ENCODE results near the gene RPRD1A.
A peak's percentile ranks its signal among the peaks of the same experiment; 100 is the strongest.
"Not testable (repeated sequence)": the region's sequence is repeated elsewhere in the genome, so short reads cannot be mapped to it uniquely, and the experiment has no call there.

Gene RPRD1A

GRCh38 chr18:36067055-36067957 lies at the start of gene RPRD1A:
TSS of gene RPRD1A (minus strand) at chr18:36067559. CDS start at chr18:36067404, 155 bp downstream.
- DNase-seq (ENCODE audit: low read depth): peak; percentile 82

DNA sequence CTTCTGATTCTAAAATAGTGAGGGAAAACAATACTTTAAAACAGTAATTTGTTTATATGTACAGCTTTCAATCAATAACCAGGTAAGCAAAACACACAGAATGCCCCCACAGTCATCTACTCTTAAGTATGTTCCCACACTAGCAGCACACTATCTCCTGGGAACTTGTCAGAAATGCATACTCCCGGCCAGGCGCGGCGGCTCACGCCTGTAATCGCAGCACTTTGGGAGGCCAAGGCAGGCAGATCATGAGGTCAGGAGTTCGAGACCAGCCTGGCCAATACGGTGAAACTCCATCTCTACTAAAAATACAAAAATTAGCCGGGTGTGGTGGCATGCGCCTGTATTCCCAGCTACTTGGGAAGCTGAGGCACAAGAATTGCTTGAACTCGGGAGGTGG lies 49.4 kb upstream of the RPRD1A start:
- not testable (repeated sequence) for DNase-seq (ENCODE audit: low read depth)

DNA sequence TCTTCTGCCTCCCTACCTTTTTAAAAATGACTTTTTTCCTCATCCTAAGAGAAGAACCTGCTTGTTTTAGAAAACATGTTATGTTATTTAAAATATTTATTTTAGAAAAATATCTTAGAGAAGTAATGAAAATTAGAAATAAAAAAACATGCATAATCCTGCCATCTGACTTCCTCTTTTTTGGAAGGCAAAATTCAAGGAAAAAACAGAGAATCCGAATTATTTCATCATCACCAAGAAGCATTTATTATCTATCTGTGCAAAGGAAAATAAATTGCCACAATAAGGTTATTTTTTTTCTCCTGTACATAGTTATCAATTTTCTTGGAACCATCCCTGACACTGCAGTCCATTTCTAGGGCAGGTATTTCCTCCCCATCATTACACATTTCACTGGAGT lies 47.4 kb upstream of the RPRD1A start:
- DNase-seq (ENCODE audit: low read depth): no peak

DNA sequence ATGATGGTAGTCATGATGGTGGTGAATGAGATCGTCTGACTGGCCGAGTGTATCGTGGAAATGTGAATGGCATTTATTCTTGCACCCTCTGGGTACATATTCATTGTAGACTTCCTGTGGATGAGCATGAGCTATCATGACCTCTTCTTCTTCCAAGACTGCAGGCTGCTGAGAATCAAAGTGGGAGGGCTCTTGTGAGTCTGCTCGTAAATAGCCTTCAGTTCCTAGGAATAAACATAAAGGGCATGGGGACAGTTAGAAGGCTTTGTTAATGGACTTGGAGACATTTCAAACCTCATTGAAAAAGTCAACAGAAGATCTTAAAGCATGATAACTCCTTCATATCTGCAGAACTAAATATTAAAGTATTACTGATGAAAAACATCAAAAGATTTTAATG lies 46.9 kb upstream of the RPRD1A start:
- DNase-seq (ENCODE audit: low read depth): no peak

DNA sequence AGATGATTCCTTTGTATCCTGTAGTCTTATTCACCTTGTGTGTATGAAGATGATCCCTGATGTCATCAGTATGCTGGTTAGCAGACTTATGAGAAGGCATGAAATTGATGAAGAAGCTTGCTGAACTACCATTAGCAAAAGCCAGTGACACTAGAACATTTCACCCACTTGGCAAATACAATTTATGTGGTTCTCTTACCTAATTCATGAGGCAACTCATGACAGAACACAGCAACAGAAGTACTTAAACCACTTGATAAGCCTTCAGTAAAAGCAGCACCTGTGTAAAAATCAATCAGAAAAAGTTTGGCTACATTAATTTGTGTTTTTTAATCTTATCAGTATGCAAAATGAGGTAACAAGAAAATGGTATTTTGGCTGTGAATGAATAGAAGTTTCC lies 44.9 kb upstream of the RPRD1A start:
- DNase-seq (ENCODE audit: low read depth): no peak

GRCh38 chr18:36109737-36110136 lies 42.4 kb upstream of the RPRD1A start:
- no peak for DNase-seq (ENCODE audit: low read depth)

DNA sequence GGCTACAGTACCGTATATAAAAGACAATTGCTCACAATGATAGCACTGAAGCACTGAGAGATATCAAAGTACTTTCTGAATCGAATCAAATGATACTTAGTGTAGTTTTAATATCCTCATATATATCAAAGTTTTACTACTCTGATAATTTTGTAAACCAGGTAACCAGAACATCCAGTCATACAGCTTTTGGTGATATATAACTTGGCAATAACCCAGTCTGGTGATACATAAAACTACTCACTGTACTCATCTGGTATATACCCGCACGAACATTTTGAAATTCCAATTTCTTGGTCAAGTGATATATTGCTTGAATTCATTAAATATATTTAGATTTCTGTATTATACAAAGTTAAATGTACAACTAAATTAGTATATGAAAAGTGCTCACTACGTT lies 41.2 kb upstream of the RPRD1A start:
- no peak for DNase-seq (ENCODE audit: low read depth)

DNA sequence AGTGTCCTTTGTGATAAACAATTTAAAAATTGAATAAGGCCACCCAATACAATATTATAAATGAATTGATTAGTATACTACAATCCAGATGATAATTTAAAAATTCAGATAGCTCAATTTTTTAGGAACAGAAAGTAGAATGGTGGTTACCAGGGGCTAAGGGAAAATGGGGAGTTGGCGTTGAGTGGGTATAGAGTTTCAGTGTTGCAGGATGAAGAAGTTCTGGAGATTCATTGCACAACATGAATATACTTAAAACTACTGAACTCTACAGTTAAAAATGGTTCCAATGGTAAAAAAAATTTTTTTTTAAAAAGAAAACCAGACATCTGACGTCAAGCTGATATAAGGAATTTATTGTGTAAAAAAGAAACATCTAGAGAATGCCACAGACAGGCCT lies 40.8 kb upstream of the RPRD1A start:
- DNase-seq (ENCODE audit: low read depth): no peak

DNA sequence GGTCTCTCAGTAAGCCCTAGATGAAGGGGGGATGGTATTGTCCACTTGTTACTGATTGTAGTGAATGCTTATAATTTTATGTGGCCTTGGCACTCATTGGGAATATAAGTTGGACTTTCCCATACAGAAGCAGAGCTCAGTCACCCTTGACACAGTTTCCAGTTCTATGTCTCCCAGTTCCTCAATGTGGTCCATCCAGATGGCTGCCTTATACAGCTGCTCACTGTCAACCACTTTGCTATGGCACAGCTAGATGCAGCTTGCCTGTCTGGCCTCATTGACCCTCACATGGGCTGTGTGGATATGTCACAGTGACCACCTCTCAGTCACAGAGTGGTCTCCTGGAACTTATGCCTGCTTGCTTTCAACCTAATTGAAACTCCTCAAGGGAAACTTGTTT lies 40.1 kb upstream of the RPRD1A start:
- no peak for DNase-seq (ENCODE audit: low read depth)

DNA sequence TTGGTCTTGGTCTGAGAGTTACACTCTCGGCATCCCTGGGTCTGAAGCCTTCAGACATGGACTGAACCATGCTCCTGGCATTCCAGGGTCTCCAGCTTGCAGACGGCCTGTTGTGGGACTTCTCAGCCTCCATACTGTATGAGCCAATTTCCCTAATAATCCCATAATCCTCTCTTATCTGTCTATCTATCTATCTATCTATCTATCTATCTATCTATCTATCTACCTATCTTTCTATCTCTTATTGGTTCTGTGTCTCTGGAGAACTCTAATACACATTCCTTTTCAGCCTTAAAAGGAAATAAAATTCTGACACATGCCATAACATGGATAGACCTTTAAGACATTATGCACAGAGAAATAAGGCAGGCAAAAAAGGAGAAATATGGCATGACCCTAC lies 37.4 kb upstream of the RPRD1A start:
- DNase-seq (ENCODE audit: low read depth): no peak

GRCh38 chr18:36101943-36102342 lies 34.6 kb upstream of the RPRD1A start:
- no peak for DNase-seq (ENCODE audit: low read depth)

- no peak for DNase-seq (ENCODE audit: low read depth)
Observed at GRCh38 chr18:36099311-36099710, 32.0 kb upstream of the RPRD1A start.

- no peak for DNase-seq (ENCODE audit: low read depth)
Observed at GRCh38 chr18:36096955-36097354, 29.6 kb upstream of the RPRD1A start.

- DNase-seq (ENCODE audit: low read depth): peak; percentile 45
Observed at GRCh38 chr18:36095936-36096519, 28.7 kb upstream of the RPRD1A start.

DNA sequence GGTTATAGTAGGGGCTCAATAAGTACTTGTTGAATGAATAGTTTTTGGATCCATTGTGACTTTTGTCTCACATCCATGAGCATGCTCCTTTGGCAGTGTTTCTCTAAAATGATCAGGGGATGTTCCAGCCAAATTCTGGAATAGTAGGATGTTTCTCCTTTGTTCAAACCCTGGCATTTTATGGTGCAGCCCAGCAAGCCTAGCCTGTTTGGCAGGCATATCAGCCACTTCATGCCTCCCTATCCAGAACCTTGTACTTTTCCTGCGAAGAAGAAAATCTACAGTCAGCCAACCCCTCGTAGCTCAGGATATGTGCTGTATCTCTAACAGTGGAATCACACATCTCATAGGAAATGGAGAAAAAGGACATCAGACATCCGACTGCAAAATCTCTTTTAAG lies 27.1 kb upstream of the RPRD1A start:
- no peak for DNase-seq (ENCODE audit: low read depth)

- DNase-seq (ENCODE audit: low read depth): not testable (repeated sequence)
Observed at GRCh38 chr18:36092116-36092515, 24.8 kb upstream of the RPRD1A start.

- no peak for DNase-seq (ENCODE audit: low read depth)
Observed at GRCh38 chr18:36089001-36089400, 21.6 kb upstream of the RPRD1A start.

DNA sequence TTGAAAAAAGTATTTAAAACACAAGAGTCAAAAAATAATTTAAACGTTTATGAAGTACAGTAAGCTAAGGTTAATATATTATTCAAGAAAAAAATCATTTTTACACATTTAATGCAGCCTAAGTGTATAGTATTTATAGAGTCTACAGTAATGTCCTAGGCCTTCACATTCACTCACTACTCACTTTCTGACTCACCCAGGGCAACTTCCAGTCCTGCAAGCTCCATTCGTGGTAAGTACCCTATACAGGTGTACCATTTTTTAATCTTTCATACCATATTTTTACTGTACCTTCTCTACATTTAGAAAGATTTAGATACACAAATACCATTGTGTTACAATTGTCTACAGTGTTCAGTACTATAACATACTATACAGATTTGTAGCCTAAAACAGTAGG lies 20.9 kb upstream of the RPRD1A start:
- no peak for DNase-seq (ENCODE audit: low read depth)

DNA sequence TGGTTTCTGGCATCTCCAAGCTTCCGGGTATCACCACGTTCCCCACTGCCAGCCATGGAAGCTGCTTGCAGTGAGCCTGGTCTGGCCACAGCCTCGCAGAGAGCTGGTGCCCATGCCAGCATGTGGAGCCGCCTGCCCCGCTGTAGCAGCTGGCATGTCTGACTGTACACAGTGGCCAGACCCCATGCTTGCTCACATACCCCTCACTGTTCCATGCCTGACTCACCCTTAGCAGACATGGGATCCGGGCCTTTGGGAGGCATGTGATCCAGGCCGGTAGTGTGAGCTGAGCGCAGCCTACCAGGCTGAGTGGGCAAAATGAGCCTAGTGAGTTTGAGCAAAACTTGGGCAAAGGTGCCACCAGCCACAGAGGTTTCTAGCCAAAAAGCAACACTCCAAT lies 18.8 kb upstream of the RPRD1A start:
- DNase-seq (ENCODE audit: low read depth): no peak

GRCh38 chr18:36085195-36085594 lies 17.8 kb upstream of the RPRD1A start:
- DNase-seq (ENCODE audit: low read depth): no peak

DNA sequence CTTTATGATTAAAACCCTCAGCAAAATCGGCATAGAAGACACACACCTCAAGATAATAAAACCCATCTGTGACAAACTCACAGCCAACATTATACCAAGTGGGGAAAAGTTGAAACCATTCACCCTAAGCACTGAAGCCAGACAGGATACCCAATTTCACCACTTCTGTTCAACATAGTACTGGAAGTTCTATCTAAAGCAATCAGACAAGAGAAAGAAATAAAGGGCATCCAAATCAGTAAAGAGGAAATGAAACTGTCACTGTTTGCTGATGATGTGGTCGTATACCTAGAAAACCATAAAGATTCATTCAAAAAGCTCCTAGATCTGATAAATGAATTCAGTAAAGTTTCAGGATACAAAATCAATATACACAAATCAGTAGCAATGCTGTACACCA lies 16.4 kb upstream of the RPRD1A start:
- no peak for DNase-seq (ENCODE audit: low read depth)

- not testable (repeated sequence) for DNase-seq (ENCODE audit: low read depth)
Observed at GRCh38 chr18:36081118-36081517, 13.8 kb upstream of the RPRD1A start.

DNA sequence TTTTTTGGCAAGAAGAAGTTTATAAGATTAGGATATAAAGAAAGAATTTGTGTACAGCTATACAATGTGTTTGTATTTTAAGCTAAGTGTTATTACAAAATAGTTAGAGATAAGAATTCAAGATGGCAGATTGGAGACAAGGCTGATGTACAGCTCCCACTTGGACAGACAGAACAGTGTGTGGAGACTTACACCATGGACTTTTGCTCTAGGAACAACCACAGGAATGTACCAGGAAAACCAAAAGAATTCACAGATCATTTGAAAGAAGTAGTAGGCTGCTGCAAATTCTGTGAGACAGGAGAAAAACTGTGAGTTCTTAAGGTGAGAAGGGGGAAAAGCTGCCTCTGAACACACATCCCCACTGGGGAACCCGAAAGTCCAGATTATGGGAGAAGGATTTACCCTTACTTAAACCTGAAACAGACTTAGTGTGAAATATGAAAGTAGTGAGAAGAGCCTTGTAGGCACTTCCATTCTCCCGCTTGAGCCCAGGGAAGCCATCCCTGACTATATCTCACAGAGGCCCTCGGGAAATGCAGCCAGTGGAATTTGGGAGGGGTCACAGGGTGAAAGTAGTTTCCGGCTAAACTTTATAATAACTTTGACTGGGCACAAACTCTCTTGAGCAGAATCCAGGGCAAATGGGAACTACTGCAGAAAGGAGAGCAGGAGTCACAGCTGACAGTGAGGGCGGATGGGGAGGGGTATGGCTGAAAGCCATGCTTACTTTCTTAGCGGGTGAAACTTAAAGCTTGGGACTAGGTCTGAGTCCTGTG lies 11.6 kb upstream of the RPRD1A start:
- DNase-seq (ENCODE audit: low read depth): peak; percentile 28
